HG03095 (cell line): ENCODE measurements around the gene FOXD4L3.
"Not testable (repeated sequence)": the region's sequence is repeated elsewhere in the genome, so short reads cannot be mapped to it uniquely, and the experiment has no call there.

Experiments
- ATAC-seq: cut with Tn5 transposase; IDR thresholded peaks from one replicate; pipeline ENCODE4 v1.9.1; 2021; ENCODE audit warnings: moderate library complexity; ENCODE audit not compliant: unreplicated experiment

The FOXD4L3 gene

DNA sequence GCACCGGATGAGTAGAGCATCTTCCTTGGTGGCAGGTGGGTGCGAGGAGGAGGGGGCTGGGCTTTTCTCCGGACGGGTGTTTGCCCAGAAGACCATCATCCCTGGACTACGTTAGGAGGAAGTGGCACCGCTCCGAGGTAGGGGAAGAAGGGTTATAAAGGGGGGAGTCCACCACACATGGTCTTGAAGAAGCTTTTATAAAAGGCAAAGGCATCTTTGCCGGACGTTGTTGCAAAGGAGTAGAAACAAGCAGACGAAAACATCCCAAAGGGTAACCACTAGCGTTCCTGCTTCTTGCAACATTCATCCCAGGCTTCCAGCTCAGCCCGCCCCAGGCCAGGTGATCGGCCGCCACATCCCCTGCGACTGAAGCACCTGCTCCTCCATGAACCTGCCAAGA, at the start of gene FOXD4L3:
Gene FOXD4L3 (plus strand): TSS at position 301 of the 400 bp plus-strand sequence. CDS start 85 bp downstream, at position 386.
- not testable (repeated sequence) for ATAC-seq

DNA sequence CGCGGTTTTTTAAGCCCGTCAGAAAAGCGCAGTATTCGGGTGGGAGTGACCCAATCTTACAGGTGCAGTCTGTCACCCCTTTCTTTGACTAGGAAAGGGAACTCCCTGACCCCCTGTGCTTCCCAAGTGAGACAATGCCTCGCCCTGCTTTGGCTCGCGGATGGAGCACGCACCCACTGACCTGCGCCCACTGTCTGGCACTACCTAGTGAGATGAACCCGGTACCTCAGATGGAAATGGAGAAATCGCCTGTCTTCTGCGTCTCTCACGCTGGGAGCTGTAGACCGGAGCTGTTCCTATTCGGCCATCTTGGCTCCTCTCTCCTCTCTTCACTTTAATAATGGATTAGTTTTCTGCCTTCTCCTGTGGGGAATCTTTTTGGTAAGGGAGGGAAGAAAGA, 21.6 kb upstream of the FOXD4L3 start:
- not testable (repeated sequence) for ATAC-seq

GRCh38 chr9:68303771-68304170, 1.1 kb downstream of the FOXD4L3 start:
- ATAC-seq: not testable (repeated sequence)

- ATAC-seq: not testable (repeated sequence)
Observed at GRCh38 chr9:68304212-68304611, 1.5 kb downstream of the FOXD4L3 start.

- ATAC-seq: not testable (repeated sequence)
Observed at GRCh38 chr9:68304777-68305176, 2.1 kb downstream of the FOXD4L3 start.

- not testable (repeated sequence) for ATAC-seq
Observed at GRCh38 chr9:68305680-68306285, 3.1 kb downstream of the FOXD4L3 start.

DNA sequence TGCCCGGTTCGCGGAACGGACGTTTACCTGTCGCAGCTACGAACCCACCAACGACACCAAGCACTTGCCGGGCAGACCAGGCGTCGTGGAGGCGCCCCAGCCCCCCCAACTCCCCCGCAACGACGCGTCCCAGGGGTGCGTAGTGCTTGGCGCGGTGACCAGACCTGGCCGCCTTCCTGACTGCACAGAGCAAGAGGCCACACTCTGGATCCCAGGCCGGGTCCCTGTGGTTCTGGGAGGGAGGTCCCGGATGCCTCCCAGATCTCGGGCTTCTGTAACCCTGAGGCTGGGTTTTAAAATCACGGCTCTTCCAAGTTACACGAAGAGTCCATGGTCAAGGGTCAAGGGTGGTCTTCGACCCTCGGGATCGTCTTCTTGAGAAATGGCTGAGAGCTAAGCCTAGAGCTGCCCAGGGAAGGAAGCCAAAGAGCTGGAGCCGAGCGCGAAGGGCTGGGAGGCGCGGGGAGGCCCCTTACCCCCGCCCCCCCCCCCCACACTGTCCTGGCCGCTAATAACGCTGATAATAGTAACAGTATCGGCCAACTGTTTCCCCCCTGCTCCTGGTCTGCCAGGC, 3.8 kb downstream of the FOXD4L3 start:
- not testable (repeated sequence) for ATAC-seq

- not testable (repeated sequence) for ATAC-seq
Observed at GRCh38 chr9:68307127-68307526, 4.5 kb downstream of the FOXD4L3 start.

DNA sequence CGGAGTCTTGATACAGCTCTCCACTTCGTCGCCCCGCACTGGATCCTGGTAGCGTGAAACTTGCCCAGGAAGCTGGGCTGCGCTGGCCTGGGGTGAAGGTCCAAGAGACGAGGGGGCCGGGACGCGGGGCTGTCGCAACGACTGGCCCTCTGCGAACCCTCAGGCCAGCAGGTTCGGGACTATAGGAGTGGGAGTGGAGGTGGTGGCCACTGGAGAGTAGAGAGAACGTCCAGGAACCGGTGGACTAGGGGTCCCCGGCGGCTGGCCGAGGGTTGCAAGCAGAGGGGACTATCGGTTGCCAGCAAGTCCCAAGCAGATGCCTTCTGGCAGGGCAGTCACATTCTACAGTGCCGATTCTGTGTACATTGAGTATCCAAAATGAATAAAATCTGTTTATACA, 5.0 kb downstream of the FOXD4L3 start:
- not testable (repeated sequence) for ATAC-seq

DNA sequence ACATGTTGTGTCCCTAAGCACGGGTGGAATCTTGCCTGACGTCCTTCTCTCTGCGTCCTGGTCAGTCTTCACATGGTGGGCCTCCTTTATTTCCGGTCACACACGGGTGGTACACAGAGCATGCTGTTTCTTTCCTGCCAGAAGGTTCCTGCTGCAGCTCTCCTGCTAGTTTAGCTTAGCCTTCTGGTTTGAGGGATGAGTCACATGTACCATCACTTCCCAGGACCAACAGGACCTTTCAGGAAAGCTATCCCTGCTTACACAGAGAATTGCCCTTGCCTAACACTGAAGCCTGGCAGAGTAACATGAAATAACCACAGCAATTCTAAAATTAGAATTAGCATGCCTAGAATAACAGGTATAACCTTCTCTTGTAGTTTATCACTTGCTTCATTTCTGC, 8.5 kb downstream of the FOXD4L3 start:
- not testable (repeated sequence) for ATAC-seq

- not testable (repeated sequence) for ATAC-seq
Observed at GRCh38 chr9:68318209-68318608, 15.5 kb downstream of the FOXD4L3 start.

GRCh38 chr9:68323749-68324148, 21.1 kb downstream of the FOXD4L3 start:
- ATAC-seq: not testable (repeated sequence)

- ATAC-seq: not testable (repeated sequence)
Observed at GRCh38 chr9:68324518-68324917, 21.9 kb downstream of the FOXD4L3 start.

DNA sequence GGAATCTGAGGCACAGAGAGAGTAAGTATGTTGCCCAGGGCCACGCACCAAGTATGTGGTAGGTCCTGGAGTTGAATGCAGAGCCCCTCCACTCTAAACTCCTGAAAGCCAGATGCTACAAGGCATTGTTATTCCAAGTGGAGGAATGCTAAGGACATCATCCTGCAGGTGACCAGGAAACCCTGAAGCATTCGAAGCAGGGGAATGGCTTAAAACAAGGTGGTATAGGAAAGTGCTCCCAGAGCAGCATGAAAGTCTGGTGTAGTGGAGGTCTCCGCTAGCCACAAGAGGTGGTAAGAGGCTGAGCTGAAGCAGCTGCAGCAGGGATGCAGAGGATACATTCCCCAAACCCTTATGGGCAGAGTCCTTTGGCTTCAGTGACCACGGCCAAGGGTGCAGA, 26.4 kb downstream of the FOXD4L3 start:
- ATAC-seq: not testable (repeated sequence)

- not testable (repeated sequence) for ATAC-seq
Observed at GRCh38 chr9:68330531-68331173, 28.0 kb downstream of the FOXD4L3 start.

GRCh38 chr9:68332122-68332521, 29.5 kb downstream of the FOXD4L3 start:
- not testable (repeated sequence) for ATAC-seq

DNA sequence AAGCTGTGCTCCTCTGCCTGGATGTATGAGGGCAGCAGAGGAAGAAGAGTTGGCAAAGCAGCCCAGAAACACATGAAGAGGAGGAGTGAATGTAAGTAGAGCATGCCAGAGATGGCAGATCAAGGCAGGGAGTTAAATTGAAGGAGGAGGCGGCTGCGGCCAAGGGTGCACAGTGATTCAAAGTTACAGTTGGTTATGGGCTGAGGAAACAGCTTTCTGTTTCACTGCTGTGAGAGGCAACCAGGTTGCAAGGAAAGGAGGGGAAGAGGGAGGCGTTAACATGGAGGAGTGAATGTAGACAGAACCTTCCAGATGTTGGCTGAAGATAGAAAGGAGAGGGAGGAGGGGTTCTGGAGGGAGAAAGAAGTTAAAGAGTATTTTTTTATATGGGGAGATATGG, 33.3 kb downstream of the FOXD4L3 start:
- not testable (repeated sequence) for ATAC-seq

GRCh38 chr9:68336639-68337339, 34.1 kb downstream of the FOXD4L3 start:
- not testable (repeated sequence) for ATAC-seq

DNA sequence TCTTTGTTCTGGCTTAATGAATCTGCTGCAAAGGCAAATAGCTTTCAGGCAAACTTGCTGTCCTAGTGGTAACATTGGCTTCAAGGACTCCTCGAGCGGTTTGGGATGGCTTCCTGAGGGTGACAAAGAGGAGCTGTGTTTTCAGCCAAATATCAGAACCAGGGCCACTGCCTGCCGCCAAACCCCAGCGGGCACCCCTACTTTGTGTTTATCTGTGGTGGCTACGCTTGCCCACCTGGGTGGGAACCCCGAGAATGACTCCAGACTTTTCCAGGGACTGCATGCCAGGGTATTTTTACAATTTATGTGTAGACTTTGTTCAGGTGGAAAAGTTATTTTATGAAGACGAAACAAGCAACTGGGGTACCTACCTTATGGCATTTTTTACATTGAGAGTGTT, 35.3 kb downstream of the FOXD4L3 start:
- ATAC-seq: not testable (repeated sequence)

DNA sequence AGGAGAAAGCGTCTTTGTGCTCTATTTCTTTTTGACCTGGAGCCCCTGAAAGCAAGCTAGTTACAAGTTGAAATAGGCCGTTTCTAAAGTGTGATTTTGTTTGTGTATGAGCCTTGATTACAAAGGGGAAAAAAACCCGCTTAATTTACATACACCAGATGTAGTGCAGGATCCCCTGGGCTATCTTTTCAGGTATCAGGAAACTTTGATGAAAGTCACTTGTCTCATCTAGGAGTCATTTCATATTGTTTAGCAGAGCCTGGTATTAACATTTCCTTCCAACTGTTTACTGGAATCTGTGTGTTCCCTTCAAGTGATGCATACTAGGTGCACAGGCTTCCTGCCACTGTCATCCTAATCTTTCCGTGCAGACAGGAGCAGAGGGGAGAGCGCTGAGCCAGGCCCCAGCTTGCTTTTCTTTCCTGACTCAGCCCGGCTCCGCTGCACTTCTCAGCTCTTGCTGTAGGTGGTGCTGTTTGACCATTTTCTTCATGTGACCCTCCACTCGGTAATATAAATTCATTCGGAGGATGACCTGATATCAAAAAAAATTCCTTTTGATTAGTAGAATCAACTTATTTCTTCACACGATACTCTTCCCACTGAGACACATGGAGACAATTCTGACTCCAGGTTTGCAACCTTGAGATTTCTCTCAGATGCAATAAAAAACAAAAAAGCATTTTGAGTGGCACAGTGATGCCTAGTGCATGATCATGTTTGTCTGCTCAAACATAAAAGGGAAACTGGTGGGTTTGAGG, 39.8 kb downstream of the FOXD4L3 start:
- ATAC-seq: peak; percentile 84

GRCh38 chr9:68343242-68343641, 40.6 kb downstream of the FOXD4L3 start:
- not testable (repeated sequence) for ATAC-seq
